Kasumi-1 (cell line): ENCODE measurements around the gene PJVK.

ENCODE experiments used
- DNase-seq, 2 experiments: peaks; one replicate each; lab custom pipeline; 2025; lab: John Stamatoyannopoulos, UW

PJVK gene

GRCh38 chr2:178482437-178482836 lies 31.3 kb downstream of the PJVK start:
- no peak for DNase-seq

GRCh38 chr2:178484245-178485041 lies 33.3 kb downstream of the PJVK start:
- DNase-seq: no peak

- DNase-seq: no peak
These were observed 34.2 kb downstream of the PJVK start for GRCh38 chr2:178485356-178485755.

- no peak for DNase-seq
These were observed 40.4 kb downstream of the PJVK start for GRCh38 chr2:178491612-178492011.

DNA sequence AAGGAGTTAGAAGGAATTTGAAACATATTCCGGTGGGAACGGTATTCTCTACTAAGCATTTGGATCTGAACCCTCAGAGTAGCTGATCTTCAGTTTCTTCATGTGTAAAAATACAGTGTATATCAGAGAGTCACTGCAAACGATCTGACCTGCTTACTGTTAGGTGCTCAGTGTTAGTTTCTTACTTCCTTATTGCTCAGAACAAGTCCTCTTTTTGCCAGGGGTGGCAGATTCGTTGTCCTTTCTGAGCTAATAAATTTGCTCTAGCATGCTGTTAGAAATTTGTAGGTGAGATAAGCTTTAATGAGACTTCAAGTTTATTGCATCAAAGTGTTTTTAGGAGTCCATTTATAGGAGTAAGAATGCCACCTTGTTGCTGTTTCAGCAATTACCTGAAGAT lies 44.9 kb downstream of the PJVK start:
- no peak for DNase-seq

DNA sequence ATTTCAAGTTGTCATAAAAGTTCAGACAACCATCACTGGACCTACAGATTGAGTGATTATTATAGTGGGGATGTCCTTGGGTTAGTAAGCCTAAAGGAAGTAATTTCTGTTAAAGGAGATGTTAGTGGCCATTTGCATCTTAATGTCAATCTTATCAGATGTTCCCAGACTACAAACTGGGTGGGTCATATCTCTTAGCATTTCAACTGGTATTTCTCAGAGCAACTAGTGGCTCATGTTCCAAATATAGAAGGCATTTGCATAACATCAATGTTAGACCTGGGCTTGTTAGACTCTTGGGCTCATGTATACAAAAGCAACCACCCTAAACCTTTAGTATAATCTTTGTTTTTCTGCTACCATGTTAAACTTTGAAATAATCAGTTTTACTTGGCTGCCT lies 47.0 kb downstream of the PJVK start:
- DNase-seq: no peak

GRCh38 chr2:178499640-178500039 lies 48.5 kb downstream of the PJVK start:
- no peak for DNase-seq

- no peak for DNase-seq
These were observed 51.6 kb downstream of the PJVK start for GRCh38 chr2:178502751-178503150.

- no peak for DNase-seq
These were observed 54.9 kb downstream of the PJVK start for GRCh38 chr2:178506101-178506500.

DNA sequence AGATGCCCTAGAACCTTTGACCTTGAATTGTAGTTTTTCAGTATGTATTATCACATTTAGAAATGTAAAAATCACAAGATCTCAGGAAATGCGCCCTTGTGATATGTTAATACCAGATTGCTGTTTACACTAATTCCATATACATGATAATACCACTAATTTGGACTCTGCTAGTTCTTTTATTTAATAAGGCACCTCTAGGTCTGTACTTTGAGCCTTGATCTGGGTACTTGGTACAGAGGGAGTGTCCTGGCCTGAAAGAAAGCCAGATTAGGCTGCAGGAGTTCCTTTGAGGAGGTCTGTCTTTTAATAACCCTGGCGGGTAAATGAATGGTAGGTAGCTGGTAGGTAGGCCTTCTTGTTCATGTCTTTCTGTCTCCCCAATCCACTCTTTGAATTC lies 55.3 kb downstream of the PJVK start:
- no peak for DNase-seq

DNA sequence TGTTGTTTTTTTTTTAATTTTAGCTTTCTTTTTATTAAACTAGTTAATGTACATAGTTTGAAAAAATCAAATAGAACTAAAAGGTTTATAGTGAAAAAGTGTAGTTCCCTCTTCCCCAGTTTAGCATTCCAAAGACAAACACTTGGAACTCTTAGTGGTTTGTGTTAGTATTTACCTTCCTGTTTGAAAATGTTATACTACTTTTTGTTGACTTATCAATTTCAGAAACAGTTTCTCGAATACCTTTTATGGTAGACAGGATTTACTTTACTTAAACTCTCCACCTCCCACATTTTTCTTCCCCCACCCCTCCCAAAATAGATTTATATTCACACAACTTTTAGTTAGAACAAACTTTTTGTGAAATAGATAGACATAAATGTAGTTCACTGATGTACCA lies 55.8 kb downstream of the PJVK start:
- no peak for DNase-seq

- peak; percentile 24 to 50 for DNase-seq
These were observed 57.5 kb downstream of the PJVK start for GRCh38 chr2:178508646-178509045.

DNA sequence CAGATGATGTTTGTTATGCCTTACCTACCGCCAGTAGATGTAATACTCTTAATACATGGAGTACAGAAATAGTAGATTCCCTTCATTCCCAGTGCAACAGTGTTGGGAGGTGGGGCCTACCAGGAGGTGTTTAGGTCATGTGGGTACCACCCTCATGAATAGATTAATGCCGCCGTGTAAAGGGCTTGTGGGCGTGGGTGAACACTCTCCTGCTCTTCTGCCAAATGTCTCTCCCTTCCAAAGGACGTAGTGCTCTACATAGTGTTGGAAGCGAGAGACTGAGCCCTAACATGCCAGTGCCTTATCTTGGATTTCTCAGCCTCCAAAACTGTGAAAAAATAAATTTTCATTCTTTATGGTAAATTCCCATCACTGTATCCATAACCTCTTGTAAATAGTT lies 59.2 kb downstream of the PJVK start:
- no peak for DNase-seq
